HEK293 (cell line): Measurements from ENCODE around the gene SH3BP5.

ENCODE experiments used
- CTCF ChIA-PET: fragments of 350-600 bp; formaldehyde crosslinking; extraction: SDS; loops from one replicate; lab custom pipeline; 2021; ENCODE audit warnings: antibody characterized with exemption; lab: Yijun Ruan, JAX
- POLR2A ChIA-PET: fragments of 300-600 bp; formaldehyde crosslinking; extraction: SDS; loops from one replicate; lab custom pipeline; 2020; ENCODE audit warnings: antibody characterized with exemption, inconsistent platforms; lab: Yijun Ruan, JAX
- H3K27ac ChIP-seq: fragments of 200-500 bp; sonication (Bioruptor generic); 2 replicates; pipeline ENCODE4 v1.5.1; 2014; ENCODE audit warnings: low read depth, low read length, control low read depth, inconsistent platforms; ENCODE audit errors: extremely low read depth
- H3K36me3 ChIP-seq, 2 experiments: fragments of 200-500 bp in 1 of 2; sonication (Bioruptor generic) in 1 of 2; 1 replicate in 1 of 2; 2 replicates in 1 of 2; pipeline ENCODE4 v1.5.1; 2014 to 2017; ENCODE audit warnings: inconsistent platforms in 2 of 2, low read length in 2 of 2; ENCODE audit not compliant: control insufficient read depth in 2 of 2, insufficient read depth in 1 of 2
- H3K4me1 ChIP-seq: fragments of 200-500 bp; sonication (Bioruptor generic); 2 replicates; pipeline ENCODE4 v1.5.1; 2014; ENCODE audit warnings: mild to moderate bottlenecking, low read length, inconsistent platforms; ENCODE audit not compliant: control insufficient read depth, insufficient read depth
- H3K4me3 ChIP-seq: 2 replicates; pipeline ENCODE4 v1.5.1; 2011; ENCODE audit warnings: low read depth, mild to moderate bottlenecking, control low read depth, low read length, moderate library complexity
- H3K9me3 ChIP-seq: fragments of 200-500 bp; sonication (Bioruptor generic); 2 replicates; pipeline ENCODE4 v1.5.1; 2014; ENCODE audit warnings: low read depth, low read length, inconsistent platforms; ENCODE audit not compliant: control insufficient read depth, insufficient read depth
- EGR2 ChIP-seq: fragments of 450-650 bp; formaldehyde crosslinking; IDR thresholded peaks from 2 replicates; pipeline ENCODE4 v1.5.1; 2016; ENCODE audit warnings: low read depth, missing biosample characterization, missing genetic modification characterization
- GLIS1 ChIP-seq: fragments of 450-650 bp; formaldehyde crosslinking; IDR thresholded peaks from 2 replicates; pipeline ENCODE4 v1.5.1; 2016; ENCODE audit warnings: missing biosample characterization, missing genetic modification characterization
- KLF8 ChIP-seq: fragments of 450-650 bp; formaldehyde crosslinking; IDR thresholded peaks from 2 replicates; pipeline ENCODE4 v1.5.1; 2016; ENCODE audit warnings: missing biosample characterization, missing genetic modification characterization
- OVOL3 ChIP-seq: fragments of 450-650 bp; formaldehyde crosslinking; IDR thresholded peaks from 2 replicates; pipeline ENCODE4 v1.5.1; 2016; ENCODE audit warnings: missing biosample characterization, missing genetic modification characterization
- SCRT1 ChIP-seq: fragments of 450-650 bp; formaldehyde crosslinking; IDR thresholded peaks from 2 replicates; pipeline ENCODE4 v1.5.1; 2016; ENCODE audit warnings: missing biosample characterization, missing genetic modification characterization, borderline replicate concordance
- WT1 ChIP-seq: fragments of 450-650 bp; formaldehyde crosslinking; IDR thresholded peaks from 2 replicates; pipeline ENCODE4 v1.5.1; 2016; ENCODE audit warnings: missing biosample characterization, missing genetic modification characterization
- ZBTB6 ChIP-seq: fragments of 450-650 bp; formaldehyde crosslinking; IDR thresholded peaks from 2 replicates; pipeline ENCODE4 v1.5.1; 2017; ENCODE audit warnings: missing biosample characterization, missing genetic modification characterization
- ZBTB8A ChIP-seq: fragments of 450-650 bp; formaldehyde crosslinking; IDR thresholded peaks from 2 replicates; pipeline ENCODE4 v1.5.1; 2016; ENCODE audit warnings: missing biosample characterization, missing genetic modification characterization
- ZFHX2 ChIP-seq: fragments of 450-650 bp; formaldehyde crosslinking; conservative IDR thresholded peaks from 2 replicates; pipeline ENCODE4 v1.5.1; 2016; ENCODE audit warnings: missing biosample characterization, missing genetic modification characterization
- ZNF148 ChIP-seq: fragments of 450-650 bp; formaldehyde crosslinking; IDR thresholded peaks from 2 replicates; pipeline ENCODE4 v1.5.0; 2017; ENCODE audit warnings: missing biosample characterization, missing genetic modification characterization, borderline replicate concordance
- ZNF169 ChIP-seq: fragments of 450-650 bp; formaldehyde crosslinking; IDR thresholded peaks from 2 replicates; pipeline ENCODE4 v1.5.1; 2016; ENCODE audit warnings: missing biosample characterization, missing genetic modification characterization
- ZNF239 ChIP-seq: fragments of 450-650 bp; formaldehyde crosslinking; IDR thresholded peaks from 2 replicates; pipeline ENCODE4 v1.5.1; 2016; ENCODE audit warnings: missing biosample characterization, missing genetic modification characterization
- ZNF26 ChIP-seq: fragments of 450-650 bp; formaldehyde crosslinking; IDR thresholded peaks from 2 replicates; pipeline ENCODE4 v1.5.1; 2016; ENCODE audit warnings: missing biosample characterization, missing genetic modification characterization
- ZNF311 ChIP-seq: fragments of 450-650 bp; formaldehyde crosslinking; IDR thresholded peaks from 2 replicates; pipeline ENCODE4 v1.5.1; 2017; ENCODE audit warnings: missing biosample characterization, missing genetic modification characterization, borderline replicate concordance
- ZNF37A ChIP-seq: fragments of 450-650 bp; IDR thresholded peaks from 2 replicates; pipeline ENCODE4 v1.5.1; 2018; ENCODE audit warnings: missing biosample characterization, missing genetic modification characterization
- ZNF398 ChIP-seq: fragments of 450-650 bp; formaldehyde crosslinking; IDR thresholded peaks from 2 replicates; pipeline ENCODE4 v1.5.1; 2017; ENCODE audit warnings: missing biosample characterization, missing genetic modification characterization
- ZNF529 ChIP-seq: fragments of 450-650 bp; formaldehyde crosslinking; IDR thresholded peaks from 2 replicates; pipeline ENCODE4 v1.5.1; 2017; ENCODE audit warnings: missing genetic modification characterization, missing biosample characterization; ENCODE audit not compliant: insufficient replicate concordance
- ZNF530 ChIP-seq: fragments of 450-650 bp; formaldehyde crosslinking; IDR thresholded peaks from 2 replicates; pipeline ENCODE4 v1.5.1; 2016; ENCODE audit warnings: low read depth, missing biosample characterization, missing genetic modification characterization
- ZNF555 ChIP-seq: fragments of 450-650 bp; formaldehyde crosslinking; conservative IDR thresholded peaks from 2 replicates; pipeline ENCODE4 v1.5.1; 2017; ENCODE audit warnings: missing biosample characterization, mild to moderate bottlenecking, missing genetic modification characterization, inconsistent platforms
- ZNF596 ChIP-seq: fragments of 450-650 bp; IDR thresholded peaks from 2 replicates; pipeline ENCODE4 v1.5.0; 2018; ENCODE audit warnings: missing biosample characterization, mild to moderate bottlenecking, missing genetic modification characterization, moderate library complexity
- ZNF626 ChIP-seq: fragments of 450-650 bp; sonication (Bioruptor Pico); formaldehyde crosslinking; IDR thresholded peaks from 2 replicates; pipeline ENCODE4 v1.5.1; 2018; ENCODE audit warnings: missing biosample characterization, missing genetic modification characterization, inconsistent platforms
- ZNF658 ChIP-seq: fragments of 450-650 bp; formaldehyde crosslinking; IDR thresholded peaks from 2 replicates; pipeline ENCODE4; 2016; ENCODE audit warnings: missing biosample characterization, missing genetic modification characterization
- ZNF692 ChIP-seq: fragments of 450-650 bp; formaldehyde crosslinking; IDR thresholded peaks from 2 replicates; pipeline ENCODE4 v1.5.1; 2016; ENCODE audit warnings: missing biosample characterization, missing genetic modification characterization
- ZSCAN30 ChIP-seq: fragments of 450-650 bp; IDR thresholded peaks from 2 replicates; pipeline ENCODE4 v1.5.1; 2018; ENCODE audit warnings: missing biosample characterization, mild to moderate bottlenecking, missing genetic modification characterization, moderate library complexity
- TF ChIP-seq, protein P1 (sequence below): fragments of 450-650 bp; formaldehyde crosslinking; IDR thresholded peaks from 2 replicates; pipeline ENCODE4 v1.5.1; 2016; ENCODE audit warnings: missing biosample characterization, missing genetic modification characterization

The SH3BP5 gene

GRCh38 chr3:15332405-15333098 is at the start of gene SH3BP5:
SH3BP5 (minus strand) TSS chr3:15332586; CDS start chr3:15332408, 178 bp downstream.
- no peaks in the 10 kb centered on the region for H3K9me3 ChIP-seq
- peak within 1 kb of the TSS; percentile 79 for H3K4me3 ChIP-seq
- no peaks in the 10 kb centered on the region for H3K36me3 ChIP-seq
- peaks cover 14% of the 10 kb centered on the region for H3K4me1 ChIP-seq
- ChIA-PET CTCF (interaction anchor here (0.5 to 4.0 kb wide), 27 partner anchors 9 to 1208 kb away, joined by 3 to 47 read pairs (median 4); partner anchors contain the start of gene CHCHD4), POLR2A (interaction anchor here (0.7 to 1.6 kb wide), 7 partner anchors 8 to 234 kb away, joined by 3 to 10 read pairs (median 3); partner anchors contain the start of gene RBSN)
- peak within 1 kb of the TSS; percentile 24; the same call in 1 of the 2 replicates for H3K27ac ChIP-seq
- TF ChIP-seq ZNF692 (tag by site-specific recombination) (0 out of 2 replicates have a peak, but pooled peaks have one; percentile 26), ZNF398 (tag by site-specific recombination) (peak; percentile 82), ZNF239 (no peak), WT1 (tag by site-specific recombination) (peak; percentile 29; the same call in 1 of the 2 replicates), ZNF26 (tag by site-specific recombination) (no peak), GLIS1 (tag by site-specific recombination) (peak; percentile 30; the same call in 1 of the 2 replicates), ZNF169 (no peak), ZNF37A (tag by site-specific recombination) (no peak), KLF8 (peak; percentile 48; the same call in 1 of the 2 replicates), ZNF658 (tag by site-specific recombination) (no peak), ZFHX2 (tag by site-specific recombination) (peak; percentile 97), ZNF311 (tag by site-specific recombination) (no peak), EGR2 (peak; percentile 96), ZNF596 (0 out of 2 replicates have a peak, but pooled peaks have one; percentile 27), OVOL3 (no peak), SCRT1 (tag by site-specific recombination) (no peak), ZNF626 (tag by site-specific recombination) (no peak), ZBTB8A (tag by site-specific recombination) (peak; percentile 77), ZNF148 (tag by site-specific recombination) (no peak), ZNF555 (no peak), ZBTB6 (tag by site-specific recombination) (peak; percentile 25; the same call in 1 of the 2 replicates), ZNF530 (tag by site-specific recombination) (no peak), ZNF529 (tag by site-specific recombination) (no peak), ZSCAN30 (tag by site-specific recombination) (peak; percentile 77; the same call in 1 of the 2 replicates)
- TF ChIP-seq, protein P1, sequence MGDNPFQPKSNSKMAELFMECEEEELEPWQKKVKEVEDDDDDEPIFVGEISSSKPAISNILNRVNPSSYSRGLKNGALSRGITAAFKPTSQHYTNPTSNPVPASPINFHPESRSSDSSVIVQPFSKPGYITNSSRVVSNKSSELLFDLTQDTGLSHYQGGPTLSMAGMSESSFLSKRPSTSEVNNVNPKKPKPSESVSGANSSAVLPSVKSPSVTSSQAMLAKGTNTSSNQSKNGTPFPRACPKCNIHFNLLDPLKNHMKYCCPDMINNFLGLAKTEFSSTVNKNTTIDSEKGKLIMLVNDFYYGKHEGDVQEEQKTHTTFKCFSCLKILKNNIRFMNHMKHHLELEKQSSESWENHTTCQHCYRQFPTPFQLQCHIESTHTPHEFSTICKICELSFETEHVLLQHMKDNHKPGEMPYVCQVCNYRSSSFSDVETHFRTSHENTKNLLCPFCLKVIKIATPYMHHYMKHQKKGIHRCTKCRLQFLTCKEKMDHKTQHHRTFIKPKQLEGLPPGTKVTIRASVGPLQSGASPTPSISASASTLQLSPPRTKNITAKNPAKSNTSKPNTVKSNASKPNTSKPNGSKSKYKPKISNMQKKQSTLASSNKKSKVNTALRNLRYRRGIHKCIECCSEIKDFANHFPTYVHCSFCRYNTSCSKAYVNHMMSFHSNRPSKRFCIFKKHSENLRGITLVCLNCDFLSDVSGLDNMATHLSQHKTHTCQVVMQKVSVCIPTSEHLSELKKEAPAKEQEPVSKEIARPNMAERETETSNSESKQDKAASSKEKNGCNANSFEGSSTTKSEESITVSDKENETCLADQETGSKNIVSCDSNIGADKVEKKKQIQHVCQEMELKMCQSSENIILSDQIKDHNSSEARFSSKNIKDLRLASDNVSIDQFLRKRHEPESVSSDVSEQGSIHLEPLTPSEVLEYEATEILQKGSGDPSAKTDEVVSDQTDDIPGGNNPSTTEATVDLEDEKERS = no peak
